Inflammatory macrophage (primary cell): ENCODE results near the gene CACNA1C.
"Not testable (repeated sequence)": the region's sequence is repeated elsewhere in the genome, so short reads cannot be mapped to it uniquely, and the experiment has no call there.

Experiments
- DNase-seq, 2 donors: peaks; one replicate each; pipeline ENCODE4 v3.0.0-alpha.2; 2020 to 2022

CACNA1C gene

DNA sequence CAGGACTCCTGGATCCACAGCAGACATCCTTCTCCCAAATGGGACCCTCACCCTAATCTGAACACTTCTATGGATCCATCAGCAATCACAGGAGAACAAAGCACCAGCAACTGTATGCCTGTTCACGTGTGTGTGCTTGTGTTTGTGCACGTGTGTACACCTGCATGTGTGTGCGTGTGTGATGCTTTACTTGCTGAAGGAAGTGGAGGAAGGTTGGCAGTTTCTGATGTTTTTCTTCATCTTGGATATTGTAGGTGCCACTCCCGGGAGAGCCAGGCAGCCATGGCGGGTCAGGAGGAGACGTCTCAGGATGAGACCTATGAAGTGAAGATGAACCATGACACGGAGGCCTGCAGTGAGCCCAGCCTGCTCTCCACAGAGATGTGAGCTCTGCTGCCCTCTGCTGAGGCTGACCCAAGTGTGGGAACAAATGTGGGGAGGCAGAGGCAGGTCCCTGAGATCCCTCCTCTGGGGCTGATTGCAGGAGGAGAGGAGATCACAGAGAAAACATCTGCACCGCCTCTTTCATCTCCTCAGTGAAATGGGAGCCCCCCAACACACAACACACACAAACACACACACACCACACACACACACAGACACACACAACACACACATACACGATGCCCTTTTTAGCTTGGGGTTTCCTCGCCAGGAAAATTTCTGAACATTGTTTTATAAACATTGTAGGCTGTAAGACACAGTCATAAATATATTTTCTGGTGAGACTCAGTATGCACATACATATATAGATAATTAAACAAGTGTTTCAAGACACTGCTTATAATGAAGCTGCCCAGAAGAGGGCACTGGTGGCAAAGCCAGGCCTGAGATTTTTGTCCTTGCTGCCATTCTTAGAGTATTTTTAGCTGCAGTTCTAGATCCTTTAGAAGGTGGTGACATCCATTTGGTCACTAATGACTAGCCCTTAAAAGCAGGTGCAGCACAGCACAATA, 629.8 kb downstream of the CACNA1C start:
- peak; percentile 56 to 64 for DNase-seq

DNA sequence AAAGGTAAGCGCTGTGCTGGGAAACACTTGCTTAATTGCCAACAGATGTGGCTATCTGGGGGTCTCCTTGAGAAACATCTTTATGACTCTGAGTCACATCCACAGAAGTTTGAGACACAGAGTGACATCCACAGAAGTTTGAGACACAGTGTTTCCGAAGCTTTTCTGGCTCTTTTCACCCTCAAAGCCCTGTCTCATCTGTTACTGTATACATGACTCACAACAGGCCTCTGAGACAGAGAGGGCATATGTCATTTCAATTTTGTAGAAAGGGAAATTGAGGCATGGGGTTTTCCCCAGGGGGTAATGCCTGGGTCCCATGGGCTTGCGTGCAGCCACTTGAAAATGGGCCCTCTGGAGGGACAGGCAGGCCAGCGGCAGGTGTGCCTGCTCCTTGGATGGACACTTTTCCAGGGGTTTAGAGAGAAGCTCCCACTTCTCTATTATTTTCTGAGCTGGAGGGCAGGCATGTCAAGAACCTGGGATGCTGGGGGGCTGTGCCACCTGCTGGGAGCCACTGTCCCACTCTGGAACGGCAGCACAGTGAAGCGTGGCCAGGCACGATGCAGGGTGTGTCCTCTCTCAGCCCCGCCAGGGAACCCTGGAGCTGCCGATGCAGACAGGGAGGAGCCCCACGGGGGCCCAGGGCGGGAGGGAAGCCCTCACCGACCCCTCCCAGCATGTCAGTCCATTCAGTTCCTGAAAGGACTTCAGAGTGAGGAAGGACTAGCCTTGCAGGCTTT, 630.7 kb downstream of the CACNA1C start:
- no peak for DNase-seq

- DNase-seq, result not testable (repeated sequence)
Observed at GRCh38 chr12:2684026-2684325, 631.2 kb downstream of the CACNA1C start.

GRCh38 chr12:2685620-2686279, 633.0 kb downstream of the CACNA1C start:
- DNase-seq, result not testable (repeated sequence)

GRCh38 chr12:2686280-2686646, 633.5 kb downstream of the CACNA1C start:
- DNase-seq, result no peak

GRCh38 chr12:2687058-2687457, 634.3 kb downstream of the CACNA1C start:
- DNase-seq, result no peak

- no peak for DNase-seq
Observed at GRCh38 chr12:2687726-2688125, 634.9 kb downstream of the CACNA1C start.

GRCh38 chr12:2688381-2688931, 635.7 kb downstream of the CACNA1C start:
- DNase-seq, result no peak

DNA sequence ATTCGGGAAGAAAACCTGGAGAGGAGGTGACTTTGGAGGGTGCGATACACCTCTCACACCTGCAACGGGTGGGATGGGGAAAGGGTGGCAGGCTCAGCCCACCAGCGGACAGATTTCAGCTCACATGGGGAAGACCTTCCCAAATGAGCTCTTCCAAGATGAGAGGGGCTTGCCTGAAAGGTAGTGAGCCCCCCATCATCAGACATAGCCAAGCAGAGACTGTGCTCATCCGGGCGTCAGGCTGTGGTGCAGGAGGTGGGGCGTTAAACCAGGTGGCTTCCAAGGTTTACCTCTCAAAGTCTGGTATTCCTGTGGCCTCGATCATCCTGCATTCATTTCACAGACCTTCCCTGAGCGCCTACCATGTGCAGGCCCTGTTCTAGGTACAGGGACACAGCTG, 636.6 kb downstream of the CACNA1C start:
- no peak for DNase-seq

- DNase-seq, result no peak
Observed at GRCh38 chr12:2689879-2690278, 637.1 kb downstream of the CACNA1C start.

- DNase-seq, result no peak
Observed at GRCh38 chr12:2690348-2691005, 637.7 kb downstream of the CACNA1C start.

DNA sequence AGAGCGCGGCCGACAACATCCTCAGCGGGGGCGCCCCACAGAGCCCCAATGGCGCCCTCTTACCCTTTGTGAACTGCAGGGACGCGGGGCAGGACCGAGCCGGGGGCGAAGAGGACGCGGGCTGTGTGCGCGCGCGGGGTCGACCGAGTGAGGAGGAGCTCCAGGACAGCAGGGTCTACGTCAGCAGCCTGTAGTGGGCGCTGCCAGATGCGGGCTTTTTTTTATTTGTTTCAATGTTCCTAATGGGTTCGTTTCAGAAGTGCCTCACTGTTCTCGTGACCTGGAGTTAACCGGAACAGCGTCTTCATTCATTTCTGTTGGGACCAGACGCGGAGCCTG, 638.2 kb downstream of the CACNA1C start:
- DNase-seq, result peak; percentile 40 to 50

DNA sequence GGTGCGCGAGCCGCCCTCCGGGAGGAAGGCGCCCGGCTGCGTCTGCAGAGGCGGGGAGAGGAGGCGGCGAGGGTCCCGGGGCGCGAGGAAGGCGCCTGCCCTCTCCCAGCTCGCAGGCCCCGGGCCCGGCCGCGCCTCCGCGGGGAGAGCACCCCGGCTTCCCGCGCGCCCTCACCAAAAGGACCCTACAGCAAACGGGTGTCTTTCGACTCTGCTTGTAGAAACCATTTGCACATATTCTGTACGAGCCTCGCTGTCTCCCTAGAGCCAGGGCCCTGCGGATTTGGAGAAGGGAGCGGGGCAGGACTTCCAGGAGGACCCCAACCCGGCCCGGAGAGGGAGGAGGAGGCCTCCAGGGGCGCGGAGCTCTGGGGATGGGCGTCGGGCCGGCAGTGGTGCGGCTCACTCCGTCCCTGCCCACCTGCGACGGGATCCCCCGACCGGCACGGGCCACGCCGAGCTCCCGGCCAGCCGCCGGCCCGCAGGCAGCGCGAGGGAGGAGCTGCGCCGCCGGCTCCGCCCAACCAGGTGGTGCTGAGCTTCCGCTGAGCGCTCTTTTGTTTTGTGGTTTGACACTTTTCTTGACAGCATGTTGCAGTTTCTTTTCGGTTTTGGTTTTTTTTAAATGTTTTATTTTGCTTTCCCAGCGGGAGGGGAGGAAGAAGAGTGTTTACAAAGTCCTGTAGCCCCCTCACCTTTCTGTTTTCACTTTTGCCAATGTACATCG, 638.7 kb downstream of the CACNA1C start:
- no peak for DNase-seq

- no peak for DNase-seq
Observed at GRCh38 chr12:2692080-2692479, 639.3 kb downstream of the CACNA1C start.

DNA sequence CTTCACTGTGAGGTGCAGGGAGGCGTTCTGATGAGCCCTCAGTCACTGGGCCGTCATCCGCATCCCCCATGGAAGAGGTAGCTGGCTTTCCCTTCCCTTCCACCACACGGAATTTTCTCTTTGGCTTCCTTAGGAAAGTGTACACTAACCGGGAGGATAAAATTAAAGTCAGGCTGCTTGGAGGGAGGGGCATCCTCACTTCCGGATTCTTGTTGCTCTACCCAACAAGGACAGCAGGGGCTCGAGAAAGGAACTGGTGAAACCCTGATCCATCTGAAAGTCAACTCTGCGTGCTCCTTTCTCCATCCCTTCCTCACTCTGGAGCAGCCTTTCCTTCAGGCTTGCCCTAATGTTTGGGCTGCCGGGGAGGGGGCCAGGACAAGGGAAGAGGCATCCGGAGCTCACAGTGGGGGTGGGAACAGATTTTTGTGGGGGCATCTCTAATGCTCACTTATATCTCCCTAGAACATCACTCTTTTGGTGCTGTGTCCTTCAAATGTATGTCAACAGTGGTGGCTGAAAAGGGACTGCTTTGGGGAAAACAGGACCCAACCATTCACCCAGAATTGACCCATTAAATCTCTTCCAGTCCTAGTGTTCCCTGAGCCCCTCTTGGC, 640.6 kb downstream of the CACNA1C start:
- DNase-seq, result peak in 1 of 2 donors; percentile 24

DNA sequence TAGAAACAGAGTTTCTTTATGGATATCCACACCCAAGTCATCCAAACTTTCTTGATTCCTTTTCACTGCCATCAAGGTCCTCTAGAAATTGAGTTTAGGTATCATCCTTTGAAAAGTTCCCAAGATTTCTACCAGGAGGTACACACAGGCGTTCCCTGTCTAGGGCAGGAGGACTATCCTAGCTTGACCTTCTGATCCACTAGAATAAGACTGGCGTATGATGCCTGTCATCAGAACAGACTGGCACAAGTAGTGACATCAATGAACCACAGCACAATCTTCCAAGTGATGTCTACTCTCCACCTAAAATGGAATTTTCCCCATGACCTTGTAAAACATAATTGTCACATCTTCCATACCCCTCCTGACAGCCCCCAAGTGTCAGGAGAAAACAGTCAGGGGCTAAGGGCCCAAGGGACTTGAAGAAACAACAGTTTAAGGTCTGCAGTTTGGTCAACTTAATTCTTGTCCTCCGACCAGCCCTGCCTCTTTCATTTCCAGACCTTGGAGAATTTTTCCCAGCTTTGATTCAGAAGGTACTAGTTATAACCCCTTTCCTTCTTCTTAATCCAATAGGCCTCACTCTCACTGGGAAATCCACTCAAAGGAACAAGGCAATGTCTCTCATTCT, 641.3 kb downstream of the CACNA1C start:
- no peak for DNase-seq

GRCh38 chr12:2696136-2696535, 643.3 kb downstream of the CACNA1C start:
- peak; percentile 61 to 76 for DNase-seq

- no peak for DNase-seq
Observed at GRCh38 chr12:2697057-2697800, 644.4 kb downstream of the CACNA1C start.

DNA sequence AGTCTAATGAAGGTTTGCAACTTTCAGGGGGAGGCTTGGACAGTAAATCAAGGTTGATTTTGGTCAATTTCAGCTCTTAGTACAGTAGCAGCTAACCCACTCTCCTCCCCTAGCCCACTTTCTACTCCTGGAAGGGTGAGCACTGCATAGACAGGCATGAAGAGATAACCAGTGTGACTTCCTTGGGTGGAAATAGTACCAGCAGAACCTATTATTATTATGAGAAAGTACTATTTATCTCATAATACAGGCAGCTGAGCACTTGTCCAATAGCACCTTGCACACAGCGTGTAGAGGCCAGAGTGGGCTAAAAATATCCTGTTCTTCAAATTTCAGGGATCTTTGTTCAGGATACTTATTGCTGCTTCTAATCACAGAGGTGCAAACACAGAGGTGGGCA, 645.8 kb downstream of the CACNA1C start:
- DNase-seq, result no peak

DNA sequence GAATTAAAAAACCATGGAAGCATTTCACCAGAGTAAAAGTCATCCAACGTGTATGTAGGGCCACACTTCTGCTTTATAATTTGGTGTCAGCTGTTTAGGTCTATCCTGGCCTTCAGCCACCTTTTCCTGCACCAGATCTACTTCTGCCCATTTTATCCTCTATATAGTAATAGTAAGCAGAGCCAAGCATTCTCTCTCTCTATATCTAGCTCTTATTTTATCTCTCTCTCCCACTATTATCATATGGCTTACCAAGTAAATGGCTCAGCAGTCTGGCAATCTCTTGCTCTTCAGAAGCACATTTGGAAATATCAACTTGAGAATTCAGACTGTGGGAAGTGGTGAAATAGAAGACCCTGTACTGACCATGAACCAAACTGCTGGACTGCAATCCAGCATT, 657.9 kb downstream of the CACNA1C start:
- no peak for DNase-seq
